ENCODE data around the gene KIF20A.

Gene KIF20A

GRCh38 chr5:138230261-138230660, 51.3 kb downstream of the KIF20A start:
- TF ChIP-seq CTCF (IDR thresholded peaks at IDR 0.05; ENCODE audit: insufficient read depth, low read depth, low read length, missing control alignments): no peak
- no peak overlapping the region for H3K4me3 ChIP-seq (ENCODE audit: low read depth, low read length)
- no peak for DNase-seq (ENCODE audit: low read depth)

GRCh38 chr5:138230981-138231589, 52.2 kb downstream of the KIF20A start:
- H3K4me3 ChIP-seq (ENCODE audit: low read depth, low read length): no peak overlapping the region
- no peak for DNase-seq (ENCODE audit: low read depth)
- no peak for TF ChIP-seq CTCF (IDR thresholded peaks at IDR 0.05; ENCODE audit: insufficient read depth, low read depth, low read length, missing control alignments)

- no peak overlapping the region for H3K4me3 ChIP-seq (ENCODE audit: low read depth, low read length)
- DNase-seq (ENCODE audit: low read depth): no peak
- TF ChIP-seq CTCF (IDR thresholded peaks at IDR 0.05; ENCODE audit: insufficient read depth, low read depth, low read length, missing control alignments): no peak
These were observed 54.4 kb downstream of the KIF20A start for GRCh38 chr5:138233280-138233679.

GRCh38 chr5:138234651-138235050, 55.7 kb downstream of the KIF20A start:
- no peak overlapping the region for H3K4me3 ChIP-seq (ENCODE audit: low read depth, low read length)
- TF ChIP-seq CTCF (IDR thresholded peaks at IDR 0.05; ENCODE audit: insufficient read depth, low read depth, low read length, missing control alignments): no peak
- no peak for DNase-seq (ENCODE audit: low read depth)

Measured in GM12865 (cell line).